ENCODE results near the gene CKAP4.
"Not testable (repeated sequence)": the region's sequence is repeated elsewhere in the genome, so short reads cannot be mapped to it uniquely, and the experiment has no call there.

CKAP4 gene

DNA sequence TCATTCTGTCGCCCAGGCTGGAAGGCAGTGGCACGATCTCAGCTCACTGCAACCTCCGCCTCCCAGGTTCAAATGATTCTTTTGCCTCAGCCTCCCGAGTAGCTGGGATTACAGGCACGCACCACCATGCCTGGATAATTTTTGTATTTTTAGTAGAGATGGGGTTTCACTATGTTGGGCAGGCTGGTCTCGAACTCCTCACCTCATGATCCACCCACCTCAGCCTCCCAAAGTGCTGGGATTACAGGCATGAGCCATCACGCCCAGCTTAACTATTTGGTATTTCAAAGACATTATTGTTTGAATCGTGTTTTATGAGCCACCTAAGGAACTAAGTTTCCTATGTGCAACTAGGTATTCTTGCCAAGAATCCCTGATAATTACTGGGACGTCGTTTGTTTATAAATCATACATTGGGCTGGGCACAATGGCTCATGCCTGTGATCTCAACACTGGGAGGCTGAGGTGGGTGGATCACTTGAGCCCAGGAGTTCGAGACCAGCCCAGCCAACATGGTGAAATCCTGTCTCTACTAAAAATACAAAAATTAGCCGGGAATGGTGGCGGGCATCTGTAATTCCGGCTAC, 38.8 kb upstream of the CKAP4 start:
- not testable (repeated sequence) for H3K4me3 ChIP-seq (ENCODE audit: low read depth, low read length); H3K9me3 ChIP-seq (ENCODE audit: control insufficient read depth, insufficient read depth, low read length); H3K36me3 ChIP-seq (ENCODE audit: control insufficient read depth, insufficient read depth, low read length); H3K27ac ChIP-seq (ENCODE audit: low read depth, low read length); H3K4me1 ChIP-seq (ENCODE audit: control insufficient read depth, insufficient read depth, low read length); H3K27me3 ChIP-seq (ENCODE audit: control insufficient read depth, insufficient read depth, low read length); H3K9ac ChIP-seq (ENCODE audit: low read depth, low read length)

DNA sequence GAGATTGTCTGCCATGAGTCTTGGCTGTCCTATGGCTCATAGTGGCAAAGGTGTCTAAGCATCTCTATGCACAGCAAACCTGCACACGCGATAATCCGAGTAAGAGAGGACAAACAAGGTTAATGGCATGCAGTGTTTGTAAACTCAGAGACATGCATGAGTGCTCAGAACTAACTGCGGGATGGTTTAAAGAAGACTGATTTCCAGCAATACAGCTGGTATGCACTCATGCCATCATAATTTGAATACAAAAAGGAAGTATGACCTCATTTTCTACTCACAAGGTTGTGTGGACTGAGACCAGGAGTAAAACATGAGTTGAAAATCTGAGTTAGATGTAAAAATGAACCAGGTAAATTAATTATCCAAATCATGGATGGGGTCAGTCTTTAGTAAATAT, 38.2 kb upstream of the CKAP4 start:
- Histone ChIP-seq H3K27me3 (ENCODE audit: control insufficient read depth, insufficient read depth, low read length) (no peaks in the 10 kb centered on the region), H3K9ac (ENCODE audit: low read depth, low read length) (no peak overlapping the region), H3K9me3 (ENCODE audit: control insufficient read depth, insufficient read depth, low read length) (no peaks in the 10 kb centered on the region), H3K27ac (ENCODE audit: low read depth, low read length) (no peak overlapping the region), H3K36me3 (ENCODE audit: control insufficient read depth, insufficient read depth, low read length) (no peaks in the 10 kb centered on the region), H3K4me1 (ENCODE audit: control insufficient read depth, insufficient read depth, low read length) (no peaks in the 10 kb centered on the region), H3K4me3 (ENCODE audit: low read depth, low read length) (no peak overlapping the region)

DNA sequence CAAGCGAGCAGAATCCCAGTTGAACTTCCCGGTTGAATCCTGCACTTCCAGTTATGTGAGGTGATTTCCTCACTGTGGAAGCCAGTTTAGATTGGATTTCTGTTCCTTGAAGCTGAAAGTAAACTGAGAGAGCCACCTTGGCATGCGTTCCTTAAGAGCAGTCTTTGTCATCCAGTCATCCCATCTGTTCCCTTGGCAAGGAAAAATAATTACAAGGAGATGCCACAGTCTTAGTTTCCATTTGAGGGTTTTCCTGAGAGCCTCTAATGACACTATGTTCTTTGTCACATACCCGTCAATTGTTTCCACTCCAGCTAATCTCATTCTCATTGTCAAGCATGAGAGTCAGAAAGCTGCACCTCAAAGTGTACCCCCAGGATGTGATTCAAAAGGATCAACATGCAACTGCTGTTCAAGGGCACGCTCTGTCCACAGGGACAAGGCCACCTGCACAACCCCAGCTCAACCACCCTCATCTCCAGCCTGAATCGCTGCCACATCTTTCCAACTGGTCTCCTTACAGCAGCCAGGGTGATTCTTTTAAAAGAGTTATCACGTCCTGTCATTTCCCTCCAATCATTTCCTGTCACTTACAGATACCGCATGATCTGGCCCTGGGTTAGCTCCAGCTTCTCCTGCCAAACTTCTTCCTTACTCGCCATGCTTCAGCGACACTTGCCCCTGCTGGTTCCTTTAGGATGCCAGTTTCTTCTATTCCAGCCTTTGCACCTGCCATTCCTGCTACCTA, 36.7 kb upstream of the CKAP4 start:
- H3K27ac ChIP-seq (ENCODE audit: low read depth, low read length): no peak overlapping the region
- no peak overlapping the region for H3K4me3 ChIP-seq (ENCODE audit: low read depth, low read length)
- no peak overlapping the region for H3K9ac ChIP-seq (ENCODE audit: low read depth, low read length)
- H3K4me1 ChIP-seq (ENCODE audit: control insufficient read depth, insufficient read depth, low read length): no peaks in the 10 kb centered on the region
- H3K27me3 ChIP-seq (ENCODE audit: control insufficient read depth, insufficient read depth, low read length): no peaks in the 10 kb centered on the region
- no peaks in the 10 kb centered on the region for H3K36me3 ChIP-seq (ENCODE audit: control insufficient read depth, insufficient read depth, low read length)
- H3K9me3 ChIP-seq (ENCODE audit: control insufficient read depth, insufficient read depth, low read length): no peaks in the 10 kb centered on the region

DNA sequence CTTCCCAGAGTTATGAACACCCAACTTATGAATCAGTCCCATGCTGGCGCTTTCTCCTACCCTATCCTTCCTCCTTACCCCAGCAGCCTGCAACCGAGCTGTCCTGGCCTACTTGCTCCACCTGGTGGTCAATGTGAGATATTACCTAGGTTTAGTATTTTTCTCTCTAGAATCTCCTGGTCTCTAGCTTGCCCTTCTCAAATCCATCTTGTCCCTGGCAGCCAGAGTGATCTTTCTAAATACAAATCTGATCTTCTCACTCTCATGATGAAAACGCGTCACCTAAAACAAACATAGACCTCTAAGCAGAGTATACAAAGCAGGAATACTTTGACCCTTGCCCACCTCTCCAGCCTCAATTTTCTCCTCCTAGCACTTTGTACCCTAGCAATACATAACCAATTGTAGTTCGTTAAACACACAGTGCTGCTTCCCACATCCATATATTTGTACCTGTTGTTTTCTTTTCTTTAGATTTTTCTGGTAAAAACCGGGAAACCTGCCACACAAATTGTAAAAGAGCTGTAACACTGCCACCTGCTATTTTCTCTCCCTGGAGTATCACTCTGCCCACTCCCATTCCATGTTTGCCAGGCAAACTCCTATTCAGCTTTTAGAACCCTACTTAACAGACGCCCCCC, 34.8 kb upstream of the CKAP4 start:
- Histone ChIP-seq H3K9me3 (ENCODE audit: control insufficient read depth, insufficient read depth, low read length) (no peaks in the 10 kb centered on the region), H3K27me3 (ENCODE audit: control insufficient read depth, insufficient read depth, low read length) (no peaks in the 10 kb centered on the region), H3K9ac (ENCODE audit: low read depth, low read length) (no peak overlapping the region), H3K4me3 (ENCODE audit: low read depth, low read length) (no peak overlapping the region), H3K4me1 (ENCODE audit: control insufficient read depth, insufficient read depth, low read length) (no peaks in the 10 kb centered on the region), H3K36me3 (ENCODE audit: control insufficient read depth, insufficient read depth, low read length) (no peaks in the 10 kb centered on the region), H3K27ac (ENCODE audit: low read depth, low read length) (no peak overlapping the region)

DNA sequence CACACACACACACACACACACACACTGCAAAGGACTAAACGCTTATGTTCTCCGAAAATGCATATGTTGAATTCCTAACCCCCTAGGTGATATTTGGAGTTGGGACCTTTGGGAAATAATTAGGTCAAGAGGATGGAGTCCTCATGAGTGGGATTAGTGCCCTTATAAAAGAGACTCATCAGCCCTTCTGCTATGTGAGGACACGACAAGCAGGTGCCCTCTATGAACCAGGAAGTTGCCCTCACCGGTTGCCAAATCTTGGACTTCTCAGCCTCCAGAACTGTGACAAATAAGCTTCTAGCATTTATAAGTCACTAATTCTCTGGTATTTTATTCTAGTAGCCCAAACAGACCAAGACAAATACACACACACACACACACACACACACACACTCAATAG, 34.0 kb upstream of the CKAP4 start:
- Histone ChIP-seq H3K27me3 (ENCODE audit: control insufficient read depth, insufficient read depth, low read length) (no peaks in the 10 kb centered on the region), H3K4me3 (ENCODE audit: low read depth, low read length) (no peak overlapping the region), H3K9ac (ENCODE audit: low read depth, low read length) (no peak overlapping the region), H3K36me3 (ENCODE audit: control insufficient read depth, insufficient read depth, low read length) (no peaks in the 10 kb centered on the region), H3K27ac (ENCODE audit: low read depth, low read length) (no peak overlapping the region), H3K4me1 (ENCODE audit: control insufficient read depth, insufficient read depth, low read length) (no peaks in the 10 kb centered on the region), H3K9me3 (ENCODE audit: control insufficient read depth, insufficient read depth, low read length) (no peaks in the 10 kb centered on the region)

DNA sequence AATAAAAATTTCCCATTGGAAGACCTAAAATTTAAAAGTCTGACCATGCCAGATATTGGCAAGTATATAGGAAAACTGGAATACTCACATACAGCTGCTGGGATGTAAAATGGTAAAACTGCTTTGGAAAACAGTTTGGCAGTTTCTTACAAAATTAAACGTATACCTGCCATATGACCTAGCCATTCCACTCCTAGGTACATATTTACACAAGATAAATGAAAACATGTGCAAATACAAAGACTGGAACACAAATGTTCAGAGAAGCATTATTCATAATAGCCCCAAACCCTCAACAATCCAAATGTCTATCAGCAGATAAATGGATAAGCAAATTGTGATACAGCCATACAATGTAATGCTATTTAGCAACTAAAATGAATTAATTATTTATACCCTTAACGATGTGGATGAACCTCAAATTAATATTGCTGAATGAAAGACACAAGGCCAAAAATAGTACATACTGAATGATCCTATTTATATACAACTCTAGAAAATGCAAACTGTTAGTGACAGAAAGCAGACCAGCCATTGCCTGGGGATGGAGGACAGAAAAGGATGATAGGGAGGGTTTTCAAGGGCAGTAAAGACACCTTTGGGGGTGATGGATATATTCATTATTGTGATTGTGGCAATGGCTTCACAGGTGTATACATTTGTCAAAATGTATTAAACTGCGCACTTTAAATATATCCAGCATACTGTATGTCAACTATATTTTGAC, 33.4 kb upstream of the CKAP4 start:
- no peak overlapping the region for H3K9ac ChIP-seq (ENCODE audit: low read depth, low read length)
- H3K4me1 ChIP-seq (ENCODE audit: control insufficient read depth, insufficient read depth, low read length): no peaks in the 10 kb centered on the region
- no peak overlapping the region for H3K4me3 ChIP-seq (ENCODE audit: low read depth, low read length)
- H3K27me3 ChIP-seq (ENCODE audit: control insufficient read depth, insufficient read depth, low read length): no peaks in the 10 kb centered on the region
- no peak overlapping the region for H3K27ac ChIP-seq (ENCODE audit: low read depth, low read length)
- no peaks in the 10 kb centered on the region for H3K36me3 ChIP-seq (ENCODE audit: control insufficient read depth, insufficient read depth, low read length)
- no peaks in the 10 kb centered on the region for H3K9me3 ChIP-seq (ENCODE audit: control insufficient read depth, insufficient read depth, low read length)

DNA sequence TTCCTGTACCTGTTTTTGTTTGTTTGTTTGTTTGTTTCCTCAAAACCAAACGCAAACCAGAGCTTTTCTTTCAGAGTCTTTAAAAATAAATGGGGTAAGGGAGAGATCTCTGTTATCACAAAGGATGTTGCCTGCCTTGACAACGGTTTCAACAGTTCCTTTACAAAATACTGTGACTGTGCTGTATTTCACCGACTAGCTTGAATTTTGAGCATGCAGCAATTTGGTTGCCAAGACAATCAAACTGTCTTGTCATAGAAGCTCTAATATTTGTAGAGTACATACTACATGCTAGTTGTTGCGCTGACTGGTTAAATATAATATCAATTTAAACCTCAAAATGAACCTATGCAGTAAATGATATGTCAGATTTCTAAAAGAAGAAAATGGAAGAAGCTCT, 32.3 kb upstream of the CKAP4 start:
- H3K27ac ChIP-seq (ENCODE audit: low read depth, low read length): no peak overlapping the region
- no peaks in the 10 kb centered on the region for H3K9me3 ChIP-seq (ENCODE audit: control insufficient read depth, insufficient read depth, low read length)
- no peaks in the 10 kb centered on the region for H3K36me3 ChIP-seq (ENCODE audit: control insufficient read depth, insufficient read depth, low read length)
- H3K4me1 ChIP-seq (ENCODE audit: control insufficient read depth, insufficient read depth, low read length): no peaks in the 10 kb centered on the region
- no peak overlapping the region for H3K9ac ChIP-seq (ENCODE audit: low read depth, low read length)
- no peaks in the 10 kb centered on the region for H3K27me3 ChIP-seq (ENCODE audit: control insufficient read depth, insufficient read depth, low read length)
- H3K4me3 ChIP-seq (ENCODE audit: low read depth, low read length): no peak overlapping the region

DNA sequence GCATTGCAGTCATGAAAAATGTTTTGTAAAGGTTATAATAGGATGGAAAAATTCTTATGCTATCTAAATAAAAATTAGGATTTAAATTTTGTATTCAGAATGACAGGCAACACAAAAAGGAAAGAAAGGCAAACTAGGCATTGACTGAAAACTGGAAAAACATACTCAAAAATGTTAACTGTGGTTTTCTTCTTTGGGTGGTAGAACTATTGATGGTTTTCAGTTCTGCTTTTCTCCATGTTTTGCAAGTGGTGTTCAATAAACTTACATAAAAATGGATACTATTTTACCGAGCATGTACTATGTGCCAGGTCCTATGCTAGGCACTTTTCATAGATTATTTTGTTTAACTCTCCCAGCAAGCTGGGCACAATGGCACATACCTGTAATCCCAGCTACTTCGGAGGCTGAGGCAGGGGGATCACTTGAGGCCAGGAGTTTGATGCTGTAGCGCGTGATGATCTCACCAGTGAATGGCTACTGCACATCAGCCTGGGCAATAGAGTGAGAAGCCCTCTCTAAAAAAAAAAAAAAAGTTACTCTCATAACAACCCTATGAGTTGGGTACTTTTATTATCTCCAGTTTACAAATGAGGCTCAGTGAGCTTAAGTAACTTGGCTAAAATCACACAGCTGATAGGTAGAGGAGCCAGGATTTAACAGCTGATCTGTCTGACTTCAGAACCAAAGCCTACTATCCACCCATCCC, 28.4 kb upstream of the CKAP4 start:
- H3K9me3 ChIP-seq (ENCODE audit: control insufficient read depth, insufficient read depth, low read length): no peaks in the 10 kb centered on the region
- no peak overlapping the region for H3K9ac ChIP-seq (ENCODE audit: low read depth, low read length)
- H3K27me3 ChIP-seq (ENCODE audit: control insufficient read depth, insufficient read depth, low read length): no peaks in the 10 kb centered on the region
- H3K36me3 ChIP-seq (ENCODE audit: control insufficient read depth, insufficient read depth, low read length): no peaks in the 10 kb centered on the region
- H3K27ac ChIP-seq (ENCODE audit: low read depth, low read length): no peak overlapping the region
- no peaks in the 10 kb centered on the region for H3K4me1 ChIP-seq (ENCODE audit: control insufficient read depth, insufficient read depth, low read length)
- H3K4me3 ChIP-seq (ENCODE audit: low read depth, low read length): no peak overlapping the region

DNA sequence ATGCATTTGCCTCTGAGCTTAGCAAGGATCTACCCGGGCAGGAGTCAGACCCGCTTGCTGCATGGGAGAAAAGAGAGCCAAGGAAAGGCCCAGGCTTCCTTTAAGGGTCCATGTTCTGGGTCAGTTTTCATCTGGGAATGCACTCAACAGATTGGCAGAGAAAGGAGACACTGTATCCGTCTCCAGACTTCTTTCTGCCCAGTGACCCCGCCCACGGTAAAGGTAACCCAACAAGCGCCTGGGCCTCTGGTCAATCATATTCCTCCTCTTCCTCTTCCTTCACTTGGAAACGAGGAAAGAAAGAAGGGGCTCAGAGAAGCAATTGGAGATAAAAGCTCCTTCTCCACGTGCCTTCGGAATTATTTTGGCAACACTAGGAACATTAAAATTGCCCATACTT, 27.6 kb upstream of the CKAP4 start:
- Histone ChIP-seq H3K36me3 (ENCODE audit: control insufficient read depth, insufficient read depth, low read length) (no peaks in the 10 kb centered on the region), H3K9me3 (ENCODE audit: control insufficient read depth, insufficient read depth, low read length) (no peaks in the 10 kb centered on the region), H3K4me1 (ENCODE audit: control insufficient read depth, insufficient read depth, low read length) (no peaks in the 10 kb centered on the region), H3K27ac (ENCODE audit: low read depth, low read length) (no peak overlapping the region), H3K4me3 (ENCODE audit: low read depth, low read length) (no peak overlapping the region), H3K9ac (ENCODE audit: low read depth, low read length) (no peak overlapping the region), H3K27me3 (ENCODE audit: control insufficient read depth, insufficient read depth, low read length) (no peaks in the 10 kb centered on the region)

DNA sequence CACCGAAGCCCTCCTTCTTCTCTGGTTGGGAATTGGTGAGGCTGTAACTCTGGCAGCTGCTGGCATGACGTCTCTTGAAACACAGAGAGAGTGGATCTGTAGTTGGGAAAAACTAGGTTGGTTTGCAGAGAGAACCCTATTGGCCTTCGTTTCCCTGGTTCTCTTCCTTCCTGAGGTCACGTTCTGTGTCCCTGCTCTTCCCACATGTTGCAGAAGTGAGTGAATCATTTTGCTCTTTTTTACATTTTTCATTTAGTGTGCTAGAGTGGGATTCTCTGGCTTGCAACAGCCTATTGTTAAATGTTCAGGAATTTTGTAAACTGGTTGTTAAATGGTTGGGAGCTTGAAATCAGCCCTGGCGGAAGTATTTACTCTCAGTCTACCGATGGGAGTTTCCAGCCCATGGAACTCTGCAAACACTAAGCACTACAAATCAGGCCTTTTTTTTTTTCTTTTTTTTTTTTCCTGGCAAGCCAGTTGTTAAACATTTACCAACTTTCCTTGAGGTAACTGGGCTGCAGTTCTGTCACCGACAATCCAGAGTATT, 26.8 kb upstream of the CKAP4 start:
- H3K27ac ChIP-seq (ENCODE audit: low read depth, low read length): no peak overlapping the region
- no peaks in the 10 kb centered on the region for H3K36me3 ChIP-seq (ENCODE audit: control insufficient read depth, insufficient read depth, low read length)
- H3K4me3 ChIP-seq (ENCODE audit: low read depth, low read length): no peak overlapping the region
- no peaks in the 10 kb centered on the region for H3K9me3 ChIP-seq (ENCODE audit: control insufficient read depth, insufficient read depth, low read length)
- no peak overlapping the region for H3K9ac ChIP-seq (ENCODE audit: low read depth, low read length)
- H3K27me3 ChIP-seq (ENCODE audit: control insufficient read depth, insufficient read depth, low read length): no peaks in the 10 kb centered on the region
- no peaks in the 10 kb centered on the region for H3K4me1 ChIP-seq (ENCODE audit: control insufficient read depth, insufficient read depth, low read length)

Data from HUES48 (cell line).